NCI-H1048 (cell line): ENCODE measurements around the gene DGKI.
A peak's percentile ranks its signal among the peaks of the same experiment; 100 is the strongest.

ENCODE experiments used
- DNase-seq: peaks from one replicate; lab custom pipeline; 2025; lab: John Stamatoyannopoulos, UW

The DGKI gene

DNA sequence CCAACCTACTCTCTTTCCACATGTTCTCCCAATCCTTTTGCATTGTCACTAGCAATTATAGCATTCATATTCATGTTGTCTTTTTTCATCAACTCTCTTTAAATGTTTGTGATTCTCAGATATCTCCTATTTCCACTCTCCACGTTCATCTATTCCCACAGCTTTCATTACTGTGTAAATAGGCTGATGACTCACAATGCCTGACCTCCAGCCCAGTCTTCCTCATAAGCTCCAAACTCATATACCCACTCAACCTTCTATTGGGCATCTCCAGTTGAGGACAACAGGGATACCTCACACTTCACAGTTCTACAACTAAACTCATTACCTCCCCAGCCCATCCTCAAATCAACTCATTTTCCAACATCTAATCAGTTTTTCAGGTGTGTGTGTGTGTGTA, 194.1 kb downstream of the DGKI start:
- DNase-seq, result no peak

DNA sequence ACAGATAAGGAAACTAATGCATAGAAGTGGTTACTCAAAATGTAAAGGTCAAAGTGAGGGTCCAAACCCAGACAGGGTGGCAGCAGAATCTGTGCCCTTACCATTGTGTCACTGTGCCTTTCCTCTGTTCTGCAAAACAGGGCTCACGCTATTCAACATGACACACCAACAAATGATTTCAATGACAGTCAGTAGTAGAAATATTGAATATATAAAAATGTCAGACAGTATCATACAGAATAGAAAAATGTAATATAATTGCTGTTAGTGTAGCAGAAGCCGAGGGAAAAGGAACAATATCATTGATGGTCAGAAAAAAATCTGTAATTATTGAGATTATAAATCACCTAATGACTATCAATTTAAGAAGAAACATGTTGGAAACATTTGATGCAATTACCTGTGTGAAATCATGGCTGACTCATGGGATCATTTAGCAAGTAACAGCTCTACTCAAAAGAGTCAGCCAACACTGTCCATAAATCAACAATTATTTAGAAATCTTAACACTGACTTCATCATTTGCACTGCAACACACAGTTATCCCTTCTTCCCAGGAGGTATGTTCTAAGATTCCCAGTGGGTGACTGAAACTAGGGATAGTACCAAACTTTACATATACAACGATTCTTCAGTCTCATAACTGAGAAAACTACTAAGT, 198.7 kb downstream of the DGKI start:
- no peak for DNase-seq

DNA sequence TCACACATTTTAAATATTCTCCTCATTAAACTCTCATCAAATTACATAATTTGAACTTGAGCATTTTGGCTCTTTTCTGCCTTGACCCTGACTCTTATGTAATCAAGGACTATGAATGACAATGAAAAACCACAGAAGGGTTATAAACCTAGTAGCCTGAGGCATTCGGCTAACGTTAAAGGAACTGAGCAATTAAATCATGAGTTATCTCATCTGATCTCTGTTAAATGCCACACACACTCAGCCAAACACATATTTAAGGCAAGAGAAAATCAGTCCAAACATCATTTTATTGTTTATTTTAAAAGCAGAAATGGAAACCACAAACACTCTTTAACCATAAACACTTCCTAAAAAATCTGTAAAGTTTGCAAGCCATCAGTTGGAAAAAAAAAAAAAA, 204.3 kb downstream of the DGKI start:
- DNase-seq, result no peak

DNA sequence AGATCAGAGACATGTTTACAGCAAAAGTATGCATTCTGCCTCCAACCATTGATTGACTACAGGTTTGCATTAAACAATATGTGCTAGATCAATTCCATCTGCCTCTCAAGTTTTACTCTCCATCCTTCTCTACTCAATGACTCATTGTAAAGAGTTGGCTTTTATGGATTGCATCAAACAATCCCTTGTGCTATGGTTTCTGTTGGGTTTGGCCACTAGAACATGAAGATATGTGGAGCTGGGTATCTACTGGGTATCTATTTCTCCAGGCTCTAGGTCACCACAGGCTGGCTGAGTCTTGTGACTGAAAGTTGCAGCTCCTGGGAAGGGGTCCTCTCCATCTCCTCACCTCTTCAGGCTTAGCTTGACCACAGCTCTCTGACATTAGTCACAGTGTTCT, 204.7 kb downstream of the DGKI start:
- DNase-seq, result no peak

DNA sequence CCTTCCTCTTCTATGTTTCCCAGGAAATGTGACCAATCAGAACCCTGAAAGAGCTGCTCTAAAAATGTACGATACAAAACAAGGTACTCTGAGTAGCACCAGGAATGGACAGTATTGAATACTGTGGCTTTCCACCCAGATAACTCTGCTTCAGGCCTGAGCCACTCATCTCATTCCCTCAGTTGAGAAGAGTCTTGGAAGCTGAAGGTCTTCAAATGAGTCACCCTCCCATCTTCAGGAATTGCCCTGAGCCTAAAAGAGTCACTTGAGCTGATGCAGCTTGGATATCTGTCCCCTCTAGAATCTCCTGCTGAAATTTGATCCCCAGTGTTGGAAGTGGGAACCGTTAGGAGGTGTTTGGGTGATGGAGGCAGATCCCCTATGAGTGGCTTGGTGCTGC, 210.4 kb downstream of the DGKI start:
- DNase-seq, result no peak

DNA sequence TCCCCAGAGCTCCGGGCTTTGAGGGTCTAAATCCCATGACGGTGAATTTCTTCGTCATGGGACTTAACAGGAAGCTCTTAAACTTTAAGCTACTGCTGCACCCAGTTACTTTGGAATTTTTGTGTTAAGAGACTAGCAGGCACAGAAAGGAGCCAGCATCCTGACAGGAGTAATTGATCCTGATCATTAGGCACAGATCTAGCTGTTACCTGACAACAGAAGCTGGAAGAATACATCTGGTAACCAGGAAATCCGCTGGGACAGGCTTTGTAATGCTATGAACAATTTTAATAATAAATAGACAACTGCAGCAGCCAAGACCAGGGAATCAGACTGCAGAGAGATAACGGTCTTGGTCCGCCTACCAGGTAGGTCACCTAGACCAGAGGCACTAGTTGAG, 210.9 kb downstream of the DGKI start:
- DNase-seq, result no peak

DNA sequence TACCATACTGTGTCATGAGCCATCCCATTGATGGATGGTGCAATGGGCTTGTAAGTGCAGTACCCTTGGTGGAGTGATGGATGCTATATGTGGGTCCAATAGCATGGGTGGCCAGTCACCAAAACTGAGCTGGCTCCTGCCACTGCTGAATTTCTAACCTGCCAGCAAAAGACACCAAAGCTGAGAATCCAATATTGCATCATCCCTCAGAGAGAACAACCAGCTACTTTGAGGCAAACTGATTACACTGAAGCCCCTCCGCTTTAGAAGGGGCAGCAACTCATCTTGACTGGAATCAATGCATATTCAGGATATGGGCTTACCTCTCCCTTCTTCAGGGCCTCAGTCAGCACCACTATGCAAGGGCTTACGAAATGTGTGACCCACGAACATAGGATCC, 211.6 kb downstream of the DGKI start:
- no peak for DNase-seq

DNA sequence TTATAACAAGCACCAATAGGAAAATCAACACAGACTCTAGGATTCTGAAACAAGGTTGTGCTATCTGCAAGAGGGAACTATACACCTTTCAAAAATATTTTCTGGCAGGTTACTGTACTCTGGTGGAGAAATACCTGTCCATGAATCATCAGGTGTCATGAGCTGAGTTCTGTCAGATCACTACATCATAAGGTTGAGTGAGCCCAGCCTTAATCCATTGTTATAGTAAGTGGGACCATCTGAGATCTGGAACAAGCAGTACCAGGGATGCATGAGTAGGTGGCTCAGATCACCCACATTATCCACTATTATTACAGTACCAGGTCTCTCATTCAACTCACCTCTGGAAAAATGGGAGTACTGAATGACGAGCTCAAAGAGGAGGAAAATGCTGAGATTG, 212.4 kb downstream of the DGKI start:
- no peak for DNase-seq

DNA sequence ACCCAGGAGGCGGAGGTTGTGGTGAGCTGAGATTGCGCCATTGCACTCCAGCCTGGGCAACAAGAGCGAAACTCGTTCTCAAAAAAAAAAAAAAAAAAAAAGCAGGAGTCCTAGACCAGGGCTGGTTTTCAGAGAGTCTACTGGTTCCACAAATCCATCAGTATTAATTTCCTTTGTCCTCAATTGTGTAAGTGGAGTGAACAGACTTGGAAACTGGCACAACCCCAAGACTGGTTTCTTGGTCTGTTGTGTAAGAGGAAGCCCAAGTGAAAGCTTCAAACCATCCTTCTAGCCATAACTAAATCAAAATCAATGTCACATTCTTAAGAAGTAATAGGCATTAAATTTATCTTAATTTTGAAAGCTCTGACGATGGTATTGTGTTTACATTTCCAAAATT, 213.6 kb downstream of the DGKI start:
- no peak for DNase-seq

DNA sequence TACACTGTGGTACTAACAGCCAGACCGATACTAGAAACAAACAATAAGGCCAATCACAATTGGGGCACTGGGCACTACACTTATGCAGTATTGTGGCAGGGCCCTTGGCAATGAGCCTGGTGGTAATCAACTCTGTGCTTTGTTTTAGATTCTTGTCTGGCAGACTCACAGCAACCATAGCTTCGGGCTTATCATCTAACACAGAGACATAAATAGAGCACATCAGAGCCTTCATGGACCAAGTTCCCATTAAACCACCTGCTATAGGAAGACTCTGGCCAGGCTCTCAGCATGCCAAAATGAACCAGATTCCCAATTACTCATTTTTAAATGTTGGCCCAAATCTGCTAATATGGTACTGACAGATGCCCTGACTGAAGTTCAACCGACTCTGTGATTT, 218.6 kb downstream of the DGKI start:
- no peak for DNase-seq

DNA sequence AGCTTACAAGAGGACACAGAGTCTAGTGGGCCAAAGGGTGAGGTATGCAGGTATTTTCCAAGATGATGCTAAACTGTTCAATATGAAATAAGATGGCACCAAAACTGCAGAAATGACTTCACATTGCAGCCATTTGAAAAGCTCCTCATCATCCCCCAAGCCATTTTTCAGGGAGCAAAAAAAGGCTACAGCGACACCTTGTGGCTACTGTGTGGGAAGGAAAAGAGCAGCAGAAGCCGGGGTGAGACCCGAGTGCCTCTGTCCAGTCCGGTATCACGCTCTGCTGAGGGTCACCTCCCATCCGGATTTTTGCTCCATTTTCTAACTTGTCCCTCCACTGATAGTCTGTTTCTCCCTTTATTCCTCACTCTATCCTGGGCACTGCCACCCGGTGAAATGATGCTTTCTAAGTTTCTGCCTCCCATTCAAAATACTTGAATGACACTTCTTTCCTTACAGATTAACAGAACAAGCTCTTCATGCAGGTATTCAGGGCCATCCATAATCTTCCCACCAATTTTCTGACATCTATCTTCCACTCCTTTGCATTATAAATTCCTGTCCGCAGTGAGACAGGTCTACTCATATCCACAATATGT, 220.2 kb downstream of the DGKI start:
- peak; percentile 3 for DNase-seq

DNA sequence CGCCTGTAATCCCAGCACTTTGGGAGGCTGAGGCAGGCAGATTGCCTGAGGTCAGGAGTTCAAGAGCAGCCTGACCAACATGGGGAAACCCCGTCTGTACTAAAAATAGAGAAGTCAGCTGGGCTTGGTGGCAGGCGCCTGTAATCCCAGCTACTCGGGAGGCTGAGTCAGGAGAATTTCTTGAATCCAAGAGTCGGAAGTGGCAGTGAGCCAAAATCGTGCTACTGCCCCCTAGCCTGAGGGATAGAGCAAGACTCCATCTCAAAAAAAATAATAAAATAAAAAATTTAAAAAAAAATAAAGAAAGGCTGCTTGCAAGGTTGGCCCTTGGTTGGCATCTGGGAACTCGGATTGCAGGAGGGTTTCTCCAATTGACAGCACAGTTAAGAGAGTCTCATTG, 221.6 kb downstream of the DGKI start:
- no peak for DNase-seq

DNA sequence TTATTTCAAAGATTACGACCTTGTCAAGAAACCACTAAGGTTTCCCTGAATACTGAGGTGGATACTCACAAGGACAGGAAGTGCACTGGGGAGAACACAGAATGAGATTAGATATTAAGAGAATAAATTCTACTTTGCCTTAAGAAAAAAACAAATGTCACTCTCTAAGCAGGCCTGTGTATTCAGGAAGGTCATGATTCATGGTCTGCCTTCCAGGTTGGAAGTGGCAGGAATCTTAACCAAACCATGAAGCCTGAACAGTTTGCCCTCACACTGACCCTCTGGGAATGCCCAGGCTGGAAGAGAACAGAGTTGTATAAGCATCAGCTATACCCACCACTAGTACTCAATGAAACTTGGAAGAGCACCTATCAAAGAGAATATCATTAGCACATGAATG, 227.6 kb downstream of the DGKI start:
- DNase-seq, result no peak

DNA sequence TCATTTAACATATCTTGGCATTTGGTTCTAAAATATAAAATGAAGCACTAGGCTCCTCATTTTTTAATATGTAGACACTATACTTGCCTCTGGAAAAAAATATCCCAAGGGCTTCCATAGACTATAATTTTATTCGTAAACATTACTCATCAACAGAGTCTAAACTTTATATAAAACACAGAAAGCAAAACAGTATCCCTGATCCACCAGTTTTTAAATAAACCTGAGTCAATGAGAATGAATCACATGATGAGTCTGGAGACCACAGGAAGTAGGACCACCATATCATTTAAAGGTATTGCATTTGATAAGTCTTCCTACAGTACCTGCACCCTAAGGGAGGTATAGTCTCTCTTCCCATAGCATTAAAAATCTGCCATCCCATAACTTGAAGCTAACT, 228.0 kb downstream of the DGKI start:
- DNase-seq, result no peak

DNA sequence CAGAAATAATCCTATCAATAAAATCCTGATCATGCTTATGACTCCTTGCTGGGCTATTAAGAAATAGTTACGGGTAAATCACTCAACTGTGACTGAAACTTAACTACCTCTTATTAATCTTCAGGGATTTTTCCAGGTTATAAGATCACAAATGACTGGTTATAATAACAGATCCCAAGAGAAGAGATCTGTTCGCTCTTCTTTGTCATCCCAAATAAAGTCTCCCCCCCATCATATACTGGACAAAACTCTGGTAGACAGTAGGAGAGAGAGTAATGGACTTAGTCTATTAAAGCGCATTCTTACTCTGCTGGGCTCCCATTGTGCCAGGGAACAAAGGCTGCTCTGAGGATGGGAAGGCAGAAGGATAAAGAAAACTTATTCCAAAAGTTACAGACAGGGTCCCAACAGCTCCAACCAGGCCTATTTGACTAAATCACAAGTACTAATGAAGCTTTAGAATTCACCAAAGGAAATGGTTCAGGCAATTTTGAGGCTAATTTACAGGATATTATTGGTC, 233.7 kb downstream of the DGKI start:
- no peak for DNase-seq

DNA sequence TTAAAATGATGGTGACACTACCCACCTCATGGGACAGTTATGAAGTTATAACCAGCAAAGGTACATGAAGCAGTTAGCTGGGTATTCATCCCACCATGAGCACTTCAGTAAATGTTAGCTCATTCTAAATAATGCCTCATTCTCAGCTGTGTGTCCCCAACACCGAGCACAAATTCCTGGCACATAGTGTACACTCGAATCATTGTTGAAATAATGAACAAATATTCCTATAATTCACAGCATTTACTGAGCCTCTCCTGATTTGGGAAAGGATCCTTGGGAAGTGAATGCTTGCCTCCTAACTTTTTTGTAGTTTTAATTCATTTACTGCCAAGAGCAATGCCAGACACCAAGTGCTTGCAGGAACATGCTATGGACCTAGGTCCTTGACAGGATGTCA, 235.2 kb downstream of the DGKI start:
- no peak for DNase-seq

DNA sequence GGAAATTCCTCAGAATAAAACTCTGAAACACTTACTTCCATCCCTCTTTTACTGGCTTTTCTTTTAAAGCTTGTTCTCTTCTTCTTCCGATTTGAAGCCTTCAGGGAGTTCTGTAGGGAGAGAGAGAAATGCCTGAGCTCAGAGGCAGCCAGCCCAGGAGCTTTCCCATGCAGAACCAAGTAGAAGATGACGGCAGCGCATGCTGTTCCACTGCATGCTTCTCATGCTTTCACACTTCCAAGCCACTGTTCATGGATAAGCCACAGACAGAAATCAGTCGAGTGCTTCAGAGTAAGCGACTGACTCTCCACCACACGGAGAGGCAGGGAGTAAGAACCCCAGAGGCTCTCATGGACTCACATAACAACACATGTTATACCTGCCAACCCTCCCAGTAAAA, 237.3 kb downstream of the DGKI start:
- no peak for DNase-seq

DNA sequence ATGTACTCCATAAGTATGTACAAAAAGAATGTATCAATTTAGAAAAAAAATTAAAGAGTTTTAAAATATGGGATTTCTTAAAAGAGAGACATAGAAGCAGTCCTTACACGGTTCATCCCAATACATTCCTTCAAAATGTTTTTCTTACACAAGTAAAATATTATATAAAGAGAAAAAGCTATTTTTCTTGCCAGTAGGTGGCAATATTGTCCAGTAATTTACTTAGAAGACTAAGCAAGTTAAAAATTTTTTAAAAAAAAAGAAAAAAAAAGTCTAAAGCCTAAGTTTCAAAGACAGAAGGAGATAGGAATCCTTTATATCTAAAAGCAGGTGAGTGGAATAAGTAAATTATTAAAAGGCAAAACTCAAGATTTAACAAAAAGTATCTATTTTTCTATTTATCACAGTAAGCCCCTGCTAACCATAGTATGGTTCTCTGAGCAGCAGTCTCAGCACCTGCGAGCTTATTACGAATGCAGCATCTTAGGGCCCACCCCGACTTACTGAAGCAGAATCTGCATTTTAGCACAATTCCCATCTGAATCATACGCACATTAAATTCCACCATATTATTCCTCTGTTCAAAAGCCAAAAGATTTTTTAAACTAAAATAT, 240.6 kb downstream of the DGKI start:
- peak; percentile 27 for DNase-seq

DNA sequence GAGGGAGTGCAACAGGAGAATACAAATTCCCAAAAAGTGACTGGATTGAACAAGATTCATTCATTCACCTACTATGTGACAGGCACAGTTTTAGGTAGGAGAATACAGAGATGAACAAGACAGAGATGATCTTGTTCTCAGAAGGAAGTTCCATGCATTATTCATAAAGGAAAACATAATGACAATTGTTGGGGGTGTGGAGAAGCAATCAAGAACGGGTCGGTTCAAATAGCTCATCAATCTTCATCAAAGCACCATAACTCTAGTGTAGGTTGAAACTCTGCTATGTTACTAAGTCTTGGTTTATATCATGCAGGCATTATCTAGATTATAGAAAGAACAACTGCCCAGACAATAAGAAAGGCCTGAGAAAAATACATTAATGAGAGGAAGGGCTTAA, 243.7 kb downstream of the DGKI start:
- DNase-seq, result no peak

DNA sequence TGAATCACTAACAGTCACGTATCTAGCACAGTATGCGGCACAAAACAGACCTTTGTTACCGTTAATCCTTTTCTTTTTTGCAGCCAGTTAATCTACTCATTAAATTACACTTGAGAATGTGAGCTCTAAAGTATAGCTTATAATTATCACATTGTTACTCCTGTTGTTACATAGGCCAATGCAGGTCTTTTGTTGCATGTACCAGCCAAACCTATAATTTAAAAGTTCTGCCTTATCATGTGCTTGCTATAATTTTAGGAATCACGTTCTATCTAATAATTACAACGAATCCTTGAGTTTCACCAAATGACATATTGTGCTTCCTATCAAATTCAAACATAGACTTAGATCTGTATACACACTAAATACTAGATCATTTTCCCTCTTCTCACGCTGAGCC, 245.1 kb downstream of the DGKI start:
- no peak for DNase-seq

DNA sequence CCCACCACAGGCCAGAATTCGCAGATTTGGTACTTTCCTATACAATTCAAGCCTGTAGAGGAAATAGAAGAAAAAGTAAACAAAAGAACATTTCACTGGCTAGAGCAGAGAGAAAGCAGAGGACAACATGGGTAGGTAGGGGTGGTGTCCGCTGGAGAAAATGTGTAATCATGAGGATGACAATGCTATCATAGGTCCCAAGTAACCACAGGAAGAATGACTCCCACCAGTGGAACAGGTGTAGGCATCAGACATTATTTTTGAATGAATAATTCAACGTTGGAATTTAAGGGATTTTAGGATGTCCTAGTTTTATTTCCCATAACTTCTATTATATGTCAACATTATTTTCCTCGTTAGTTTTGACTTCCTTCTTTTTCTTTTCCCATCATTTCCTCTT, 248.9 kb downstream of the DGKI start:
- DNase-seq, result no peak

DNA sequence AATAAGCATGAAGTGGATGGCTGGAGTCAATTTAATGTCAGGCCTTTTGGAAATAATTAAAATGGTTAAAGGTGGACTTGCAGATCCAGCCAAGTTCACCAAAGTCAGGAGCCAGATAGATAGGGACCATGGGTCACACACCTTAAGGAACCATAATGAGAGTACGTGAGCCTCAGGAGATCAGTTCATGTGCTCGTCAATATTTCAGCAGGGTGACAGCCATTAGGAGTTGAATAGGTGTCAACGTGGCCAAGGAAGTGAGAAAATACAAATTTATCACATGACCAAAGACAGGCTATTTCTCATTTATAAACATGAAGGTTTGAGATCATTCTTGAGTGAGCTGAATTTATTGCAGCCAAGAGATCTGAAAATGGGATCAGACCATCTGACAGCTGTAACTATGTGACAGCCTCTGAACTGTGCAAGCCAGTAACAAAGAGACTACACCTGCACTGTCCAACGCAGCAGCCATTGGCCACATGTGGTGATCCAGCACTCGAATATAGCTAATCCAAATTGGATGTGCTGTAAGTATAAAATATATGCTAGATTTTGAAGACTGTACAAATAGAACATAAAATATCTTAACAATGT, 253.6 kb downstream of the DGKI start:
- no peak for DNase-seq

DNA sequence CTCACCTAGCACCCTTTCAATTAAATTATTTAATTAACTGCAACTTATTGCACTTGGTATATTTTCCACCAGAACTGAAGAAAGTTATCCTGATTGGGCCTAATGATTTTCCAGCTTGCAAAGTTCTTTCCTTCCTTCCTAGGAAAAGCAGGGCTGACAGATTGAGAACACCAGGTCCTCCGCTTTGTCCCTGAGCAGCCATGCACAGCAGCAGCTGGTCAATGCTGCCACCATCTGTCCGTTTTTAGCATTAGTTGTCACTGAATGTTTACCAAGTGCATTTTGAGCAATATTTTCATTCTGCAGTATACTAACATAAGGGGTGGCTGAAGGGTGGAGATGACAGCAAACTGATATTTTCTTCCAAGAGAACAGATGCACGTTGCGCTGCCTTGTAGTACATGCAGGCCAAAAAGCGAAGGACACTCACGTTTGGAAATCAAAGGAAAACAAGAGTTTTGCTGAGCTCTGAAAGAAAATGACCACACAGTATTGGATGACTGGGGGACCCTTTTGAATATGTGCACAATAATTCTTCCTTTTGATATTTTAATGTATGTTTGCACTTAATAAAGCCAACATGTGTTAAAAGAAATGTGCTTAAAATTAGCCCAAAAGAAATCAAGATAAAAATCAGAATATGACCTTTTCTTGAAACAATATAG, 254.4 kb downstream of the DGKI start:
- no peak for DNase-seq
